Measurements from ENCODE around the gene POLR3A.

DNA sequence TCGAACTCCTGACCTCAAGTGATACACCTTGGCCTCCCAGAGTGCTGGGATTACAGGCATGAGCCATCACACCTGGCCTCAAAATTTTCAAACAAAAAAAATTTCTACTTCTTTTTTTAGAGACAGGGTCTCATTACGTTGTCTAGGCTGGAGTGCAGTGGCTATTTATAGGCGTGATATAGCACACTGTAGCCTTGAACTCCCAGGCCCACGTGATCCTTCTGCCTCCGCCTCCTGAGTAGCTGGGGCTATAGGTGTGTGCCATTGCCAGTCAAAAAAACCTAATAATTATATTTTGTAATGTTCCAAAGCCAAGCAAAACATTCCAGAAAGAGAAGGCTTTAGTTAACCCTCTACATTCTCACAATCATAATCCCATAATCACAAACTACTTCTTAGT is 13.8 kb downstream of the POLR3A start:
- TF ChIP-seq GATA2 (IDR thresholded peaks at IDR 0.05; ENCODE audit: low read depth, low read length): no peak
- no peak for TF ChIP-seq GATA3 (IDR thresholded peaks at IDR 0.05; ENCODE audit: low read depth, low read length)
